Spleen (tissue), 11 donors: ENCODE results near the gene SLC30A10. TPM values are rescaled to one million over a fixed set of nuclear protein-coding genes. Genes with fewer than 3 reads are reported as not detected.

Experiments
- DNase-seq: peaks from one replicate; pipeline ENCODE4 v3.0.0-alpha.2; 2020
- H3K27ac ChIP-seq, 8 donors: fragments of 200-600 bp; sonication (generic) in 7 of 8; 1 replicate in 4 of 8; 2 replicates in 4 of 8; pipeline versions ENCODE4 v1.5.0 to v1.8.0; 2016 to 2021; ENCODE audit warnings: inconsistent platforms in 4 of 8, mild to moderate bottlenecking in 4 of 8, moderate library complexity in 1 of 8
- H3K27me3 ChIP-seq, 7 donors: fragments of 200-600 bp; sonication (generic) in 6 of 7; replicated peaks in 1 of 7; 1 replicate in 4 of 7; 2 replicates in 3 of 7; pipeline versions ENCODE4 v1.5.0 to v1.8.0; 2016 to 2021; ENCODE audit warnings: inconsistent platforms in 3 of 7, mild to moderate bottlenecking in 1 of 7
- H3K36me3 ChIP-seq, 6 donors: fragments of 200-600 bp; sonication (generic) in 5 of 6; 1 replicate in 4 of 6; 2 replicates in 2 of 6; pipeline versions ENCODE4 v1.5.0 to v1.8.0; 2016 to 2021; ENCODE audit warnings: inconsistent platforms in 2 of 6
- H3K4me1 ChIP-seq, 6 donors: fragments of 200-600 bp; sonication (generic) in 5 of 6; 1 replicate in 3 of 6; 2 replicates in 3 of 6; pipeline versions ENCODE4 v1.5.0 to v1.8.0; 2016 to 2021; ENCODE audit warnings: inconsistent platforms in 3 of 6
- H3K4me3 ChIP-seq, 8 donors: fragments of 200-600 bp; sonication (generic) in 7 of 8; 1 replicate in 4 of 8; 2 replicates in 4 of 8; pipeline versions ENCODE4 v1.5.0 to v1.8.0; 2016 to 2021; ENCODE audit warnings: inconsistent platforms in 4 of 8, mild to moderate bottlenecking in 4 of 8, moderate library complexity in 2 of 8
- H3K9me3 ChIP-seq, 8 donors: fragments of 200-600 bp; sonication (generic) in 7 of 8; 1 replicate in 4 of 8; 2 replicates in 4 of 8; pipeline versions ENCODE4 v1.5.0 to v1.8.0; 2016 to 2021; ENCODE audit warnings: inconsistent platforms in 4 of 8
- POLR2A ChIP-seq, 3 donors: fragments of 450-650 bp; IDR thresholded peaks; one replicate each; pipeline ENCODE4 v1.5.1; 2017; ENCODE audit warnings: antibody characterized with exemption in 3 of 3, mild to moderate bottlenecking in 1 of 3
- POLR2AphosphoS5 ChIP-seq, 3 donors: sonication (generic); formaldehyde crosslinking; IDR thresholded peaks; one replicate each; pipeline ENCODE4 v1.5.1; 2017; ENCODE audit warnings: antibody characterized with exemption in 3 of 3
- WGBS, 5 donors: extraction: QIAGEN DNeasy Blood & Tissue Kit in 3 of 5; methylation state at CpG; one replicate each; pipeline versions ENCODE4 v1.1.5 to v1.1.7; 2013 to 2018; 5-methylcytosine and 5-hydroxymethylcytosine counted together
- intact Hi-C: fragments of 100-400 bp; cut with DNase I; formaldehyde crosslinking; loops from one replicate; pipeline ENCODE4 v1.15.0; 2023; ENCODE audit warnings: low total_unique reads
- polyA plus RNA-seq, 3 donors: library from polyadenylated mRNA; stranded (reverse); fragments of 200-250 nt; gene quantifications; one replicate each; pipeline ENCODE4 v1.2.1, GENCODE V29; 2013
- total RNA-seq, 7 donors: library from RNA; depleted of rRNA in 3 of 7; stranded (reverse); fragments of >200 nt in 3 of 7; fragmentation: NEBNext Ultra II Directional in 4 of 7; extraction: Animal tissue kit (Norgen Biotek cat#: 25700) in 4 of 7; gene quantifications; one replicate each; pipeline versions ENCODE4 v1.1.0 to v1.2.1, GENCODE V29; 2016 to 2021
- TF ChIP-seq, protein P1 (sequence below), 11 experiments: fragments of 200-600 bp in 7 of 11; fragments of 450-650 bp in 4 of 11; sonication (generic) in 4 of 11; IDR thresholded peaks in 8 of 11; conservative IDR thresholded peaks in 3 of 11; 1 replicate in 7 of 11; 2 replicates in 4 of 11; pipeline versions ENCODE4 v1.4.0 to v1.8.0; 2016 to 2021; ENCODE audit warnings: antibody characterized with exemption in 11 of 11, inconsistent platforms in 4 of 11, mild to moderate bottlenecking in 1 of 11
- donor health status: healthy with polysubstance abuse.
- donor health status: DM: no; HTN: no; CAD: no; lungs with moderate emphysema.
- donor health status: DM: no; HTN: no; CAD: no.
- donor health status: Bipolar disorder and iron deficiency.
- donor health status: healthy.
- donor health status: DM: no; HTN: no; CAD: no.
- donor health status: DM: yes; HTN: yes; CAD: no.

SLC30A10 gene
- total and polyA plus RNA-seq, 10 donors = 0.03 TPM; not detected in 9

DNA sequence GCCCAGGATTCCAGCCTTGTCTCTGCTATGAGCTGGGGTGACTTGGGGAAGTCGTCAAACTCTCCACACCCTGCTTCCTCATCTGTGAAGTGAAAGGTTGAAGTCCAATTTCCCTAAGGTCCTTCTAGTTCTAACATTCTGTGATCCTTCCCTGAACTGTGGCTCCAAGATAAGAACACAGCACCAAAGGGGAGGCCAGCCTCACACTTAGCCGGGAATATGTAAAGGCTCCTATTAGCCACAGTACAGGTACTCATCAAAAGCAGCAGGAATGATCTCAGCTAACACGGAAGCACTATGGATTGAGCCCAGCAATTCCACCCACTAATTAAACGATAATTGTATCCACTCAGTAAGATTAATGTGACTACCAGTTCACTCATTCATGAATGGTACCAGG is 4.0 kb downstream of the SLC30A10 start:
- no peak overlapping the region for H3K27ac ChIP-seq
- intact Hi-C loops = no loop called here
- TF ChIP-seq POLR2A (IDR thresholded peaks at IDR 0.05) = no peak
- TF ChIP-seq, protein P1, sequence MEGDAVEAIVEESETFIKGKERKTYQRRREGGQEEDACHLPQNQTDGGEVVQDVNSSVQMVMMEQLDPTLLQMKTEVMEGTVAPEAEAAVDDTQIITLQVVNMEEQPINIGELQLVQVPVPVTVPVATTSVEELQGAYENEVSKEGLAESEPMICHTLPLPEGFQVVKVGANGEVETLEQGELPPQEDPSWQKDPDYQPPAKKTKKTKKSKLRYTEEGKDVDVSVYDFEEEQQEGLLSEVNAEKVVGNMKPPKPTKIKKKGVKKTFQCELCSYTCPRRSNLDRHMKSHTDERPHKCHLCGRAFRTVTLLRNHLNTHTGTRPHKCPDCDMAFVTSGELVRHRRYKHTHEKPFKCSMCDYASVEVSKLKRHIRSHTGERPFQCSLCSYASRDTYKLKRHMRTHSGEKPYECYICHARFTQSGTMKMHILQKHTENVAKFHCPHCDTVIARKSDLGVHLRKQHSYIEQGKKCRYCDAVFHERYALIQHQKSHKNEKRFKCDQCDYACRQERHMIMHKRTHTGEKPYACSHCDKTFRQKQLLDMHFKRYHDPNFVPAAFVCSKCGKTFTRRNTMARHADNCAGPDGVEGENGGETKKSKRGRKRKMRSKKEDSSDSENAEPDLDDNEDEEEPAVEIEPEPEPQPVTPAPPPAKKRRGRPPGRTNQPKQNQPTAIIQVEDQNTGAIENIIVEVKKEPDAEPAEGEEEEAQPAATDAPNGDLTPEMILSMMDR (IDR thresholded peaks at IDR 0.05 in 8 of 11, conservative IDR thresholded peaks at IDR 0.05 in 3 of 11) = no peak
- no peak for TF ChIP-seq POLR2AphosphoS5 (IDR thresholded peaks at IDR 0.05)
- H3K4me1 ChIP-seq = peaks cover 3 to 18% (median 13%) of the 10 kb centered on the region in 6 donors
- H3K4me3 ChIP-seq = no peak overlapping the region
- no peak for DNase-seq
- H3K36me3 ChIP-seq = no peaks in the 10 kb centered on the region
- WGBS, 5 donors = 75 to 91% (median 79%) methylated on average over 4 of the region's 4 CpGs
- H3K27me3 ChIP-seq = peaks cover 0 to 64% (median 29%) of the 10 kb centered on the region in 7 donors
- no peaks in the 10 kb centered on the region for H3K9me3 ChIP-seq

DNA sequence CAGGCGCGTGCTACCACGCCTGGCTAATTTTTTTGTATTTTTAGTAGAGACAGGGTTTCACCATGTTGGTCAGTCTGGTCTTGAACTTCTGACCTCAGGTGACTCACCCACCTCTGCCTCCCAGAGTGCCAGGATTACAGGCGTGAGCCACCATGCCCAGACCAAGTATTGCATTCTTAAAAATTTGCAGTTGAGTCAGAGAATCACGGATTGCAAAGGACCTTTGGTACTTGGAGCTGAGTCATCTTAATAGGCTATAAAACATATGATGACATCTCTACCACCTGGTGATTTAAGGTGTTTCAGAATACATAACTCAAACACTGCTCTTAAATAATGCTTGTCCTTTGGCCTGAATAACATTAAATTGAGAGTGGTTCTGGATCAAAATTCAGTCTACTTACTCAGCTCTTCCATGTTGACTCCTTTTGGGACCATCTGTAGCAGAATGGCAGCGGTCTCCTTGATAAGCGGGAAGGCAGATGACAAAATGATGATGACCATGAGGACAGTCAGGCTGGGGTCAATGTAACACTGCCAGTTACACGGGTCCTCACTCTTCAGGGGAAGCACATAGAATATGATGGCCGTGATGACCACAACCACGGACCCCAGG is 10.4 kb downstream of the SLC30A10 start:
- Histone ChIP-seq H3K27me3 (peaks cover 0 to 7% (median 0%) of the 10 kb centered on the region in 7 donors), H3K27ac (no peak overlapping the region), H3K9me3 (no peaks in the 10 kb centered on the region), H3K4me3 (no peak overlapping the region), H3K36me3 (no peaks in the 10 kb centered on the region), H3K4me1 (no peaks in the 10 kb centered on the region)
- no peak for TF ChIP-seq POLR2AphosphoS5 (IDR thresholded peaks at IDR 0.05)
- TF ChIP-seq POLR2A (IDR thresholded peaks at IDR 0.05) = no peak
- TF ChIP-seq, protein P1 (IDR thresholded peaks at IDR 0.05 in 8 of 11, conservative IDR thresholded peaks at IDR 0.05 in 3 of 11) = no peak
- DNase-seq = no peak
- WGBS, 5 donors = 78 to 89% (median 83%) methylated on average over 10 of the region's 10 CpGs
- intact Hi-C loops = no loop called here

DNA sequence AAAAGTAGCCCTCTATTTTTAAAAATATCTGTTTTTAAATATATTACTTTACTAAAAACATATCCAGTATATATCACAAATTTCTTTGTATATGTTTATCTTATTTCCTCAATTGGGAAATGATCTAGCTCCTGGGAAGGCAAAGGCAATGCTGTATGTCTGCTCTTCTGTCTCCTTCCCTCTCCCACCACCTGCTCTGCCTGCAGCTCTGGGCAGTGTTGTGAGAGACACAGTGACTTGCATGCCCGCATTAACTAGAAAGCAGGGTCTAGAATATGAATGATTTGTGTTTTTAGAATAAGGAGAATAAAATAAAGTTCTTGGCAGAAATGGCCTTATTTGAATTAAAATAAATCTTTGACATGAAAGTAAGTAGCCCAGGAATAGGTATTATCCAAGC is 11.1 kb downstream of the SLC30A10 start:
- DNase-seq = no peak
- intact Hi-C loops = no loop called here
- H3K4me1 ChIP-seq = no peaks in the 10 kb centered on the region
- H3K36me3 ChIP-seq = no peaks in the 10 kb centered on the region
- TF ChIP-seq POLR2A (IDR thresholded peaks at IDR 0.05) = no peak
- TF ChIP-seq POLR2AphosphoS5 (IDR thresholded peaks at IDR 0.05) = no peak
- TF ChIP-seq, protein P1 (IDR thresholded peaks at IDR 0.05 in 8 of 11, conservative IDR thresholded peaks at IDR 0.05 in 3 of 11) = no peak
- no peak overlapping the region for H3K27ac ChIP-seq
- no peaks in the 10 kb centered on the region for H3K9me3 ChIP-seq
- no peak overlapping the region for H3K4me3 ChIP-seq
- WGBS, 5 donors = 90 to 95% (median 91%) methylated on average over 1 of the region's 1 CpG
- peaks cover 0 to under 1% (median 0%) of the 10 kb centered on the region in 7 donors for H3K27me3 ChIP-seq

DNA sequence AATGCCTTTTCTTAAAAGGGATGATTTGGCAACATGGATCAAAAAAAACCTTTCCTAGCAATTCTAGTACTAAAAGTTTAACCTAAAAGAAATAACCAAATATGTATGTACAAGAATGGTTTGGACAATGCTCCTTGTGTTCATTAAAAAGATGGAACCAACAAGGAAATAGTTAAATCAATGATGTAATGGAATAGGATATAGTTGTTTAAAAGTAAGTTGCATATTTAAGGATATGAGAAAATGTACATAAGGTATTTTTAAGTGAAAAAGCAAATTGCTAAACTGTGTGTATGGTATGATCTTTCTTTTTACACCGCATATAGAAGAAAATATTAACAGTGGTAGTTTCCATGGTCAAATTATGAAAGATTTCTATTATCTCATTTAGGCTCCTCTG is 12.1 kb downstream of the SLC30A10 start:
- Histone ChIP-seq H3K4me3 (no peak overlapping the region), H3K27me3 (no peaks in the 10 kb centered on the region), H3K4me1 (no peaks in the 10 kb centered on the region), H3K27ac (no peak overlapping the region), H3K36me3 (no peaks in the 10 kb centered on the region), H3K9me3 (no peaks in the 10 kb centered on the region)
- no peak for TF ChIP-seq POLR2AphosphoS5 (IDR thresholded peaks at IDR 0.05)
- TF ChIP-seq, protein P1 (IDR thresholded peaks at IDR 0.05 in 8 of 11, conservative IDR thresholded peaks at IDR 0.05 in 3 of 11) = no peak
- no peak for TF ChIP-seq POLR2A (IDR thresholded peaks at IDR 0.05)
- WGBS, 5 donors = 88 to 98% (median 91%) methylated on average over 1 of the region's 1 CpG
- DNase-seq = no peak
- intact Hi-C loops = no loop called here
